GM06990 (cell line): ENCODE data around the gene MAP3K8.

Experiments
- DNase-seq: peaks from one replicate; pipeline ENCODE4 v3.0.0-alpha.2; 2011; ENCODE audit not compliant: insufficient read length; ENCODE audit errors: extremely low read depth
- H3K27me3 ChIP-seq: replicated peaks from 2 replicates; pipeline ENCODE4 v1.6.0; 2011; ENCODE audit warnings: low read length; ENCODE audit not compliant: control insufficient read depth, insufficient read depth
- H3K36me3 ChIP-seq: 2 replicates; pipeline ENCODE4 v1.5.1; 2011; ENCODE audit warnings: low read length; ENCODE audit not compliant: control insufficient read depth, insufficient read depth
- H3K4me3 ChIP-seq: replicated peaks from 2 replicates; pipeline ENCODE4 v1.5.1; 2011; ENCODE audit warnings: low read depth, mild to moderate bottlenecking, control low read depth, low read length
- TF ChIP-seq, protein P1 (sequence below): IDR thresholded peaks from 2 replicates; pipeline ENCODE4 v1.5.1; 2011; ENCODE audit warnings: low read length, control low read depth, mild to moderate bottlenecking, inconsistent platforms; ENCODE audit not compliant: insufficient read depth, poor library complexity, severe bottlenecking

The MAP3K8 gene

DNA sequence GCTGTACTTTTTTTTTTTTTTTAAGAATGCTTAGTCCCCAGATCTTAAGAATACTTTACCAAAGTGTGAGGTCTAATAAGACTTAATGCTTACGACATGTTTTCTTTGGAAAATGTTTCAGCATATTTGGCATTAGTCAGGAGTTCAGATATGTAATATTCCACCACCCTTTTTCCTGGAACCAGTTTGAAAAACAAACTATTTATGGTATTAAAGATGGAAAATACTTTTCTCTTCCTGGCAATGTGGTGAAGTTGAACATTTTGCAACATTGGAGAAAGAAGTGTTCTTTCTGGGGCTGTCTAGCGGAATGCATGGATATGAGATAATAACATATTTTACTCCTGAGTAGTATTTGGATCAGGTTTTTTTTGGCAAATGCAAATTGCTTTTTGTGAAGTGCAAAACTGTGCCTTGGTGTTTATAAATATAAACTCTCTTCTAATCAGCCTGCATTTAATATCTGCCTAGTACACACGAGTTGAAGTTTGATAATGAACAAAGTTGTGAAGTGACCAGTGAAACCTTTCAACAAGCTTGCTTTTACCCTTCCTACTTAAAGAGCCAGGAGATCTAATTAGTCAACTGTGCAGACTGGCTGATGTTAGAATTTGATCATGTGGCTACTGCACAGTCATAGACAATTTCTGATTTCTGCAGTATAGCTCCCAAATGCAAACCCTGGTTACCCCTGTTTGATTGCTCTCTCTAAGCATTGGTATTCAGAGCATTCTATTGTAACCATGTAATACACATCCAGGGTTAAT is 20.9 kb downstream of the MAP3K8 start:
- Histone ChIP-seq H3K4me3 (no peak overlapping the region), H3K36me3 (peaks cover 21% of the 10 kb centered on the region), H3K27me3 (no peaks in the 10 kb centered on the region)
- TF ChIP-seq, protein P1, sequence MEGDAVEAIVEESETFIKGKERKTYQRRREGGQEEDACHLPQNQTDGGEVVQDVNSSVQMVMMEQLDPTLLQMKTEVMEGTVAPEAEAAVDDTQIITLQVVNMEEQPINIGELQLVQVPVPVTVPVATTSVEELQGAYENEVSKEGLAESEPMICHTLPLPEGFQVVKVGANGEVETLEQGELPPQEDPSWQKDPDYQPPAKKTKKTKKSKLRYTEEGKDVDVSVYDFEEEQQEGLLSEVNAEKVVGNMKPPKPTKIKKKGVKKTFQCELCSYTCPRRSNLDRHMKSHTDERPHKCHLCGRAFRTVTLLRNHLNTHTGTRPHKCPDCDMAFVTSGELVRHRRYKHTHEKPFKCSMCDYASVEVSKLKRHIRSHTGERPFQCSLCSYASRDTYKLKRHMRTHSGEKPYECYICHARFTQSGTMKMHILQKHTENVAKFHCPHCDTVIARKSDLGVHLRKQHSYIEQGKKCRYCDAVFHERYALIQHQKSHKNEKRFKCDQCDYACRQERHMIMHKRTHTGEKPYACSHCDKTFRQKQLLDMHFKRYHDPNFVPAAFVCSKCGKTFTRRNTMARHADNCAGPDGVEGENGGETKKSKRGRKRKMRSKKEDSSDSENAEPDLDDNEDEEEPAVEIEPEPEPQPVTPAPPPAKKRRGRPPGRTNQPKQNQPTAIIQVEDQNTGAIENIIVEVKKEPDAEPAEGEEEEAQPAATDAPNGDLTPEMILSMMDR = no peak
- DNase-seq = no peak

DNA sequence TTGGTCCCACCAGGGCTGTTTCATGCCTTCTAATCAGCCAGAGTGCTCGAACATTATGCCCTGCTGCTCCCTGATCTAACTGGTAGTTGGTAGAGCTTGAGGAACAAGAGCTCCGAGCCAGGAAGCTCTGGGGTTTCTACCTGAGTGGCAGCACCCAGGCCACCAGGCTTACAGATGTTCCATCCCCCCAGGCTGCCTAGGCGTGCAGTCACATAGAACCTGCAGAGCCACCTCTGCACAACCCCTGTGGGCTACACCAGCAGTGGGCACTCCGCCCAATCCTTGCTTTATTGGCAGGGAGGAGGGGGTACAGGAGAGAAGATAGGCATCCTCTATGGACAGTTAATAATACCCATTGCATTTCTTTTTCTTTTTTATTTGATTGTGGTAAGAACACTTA is 21.8 kb downstream of the MAP3K8 start:
- Histone ChIP-seq H3K27me3 (no peaks in the 10 kb centered on the region), H3K4me3 (no peak overlapping the region), H3K36me3 (peaks cover 27% of the 10 kb centered on the region)
- TF ChIP-seq, protein P1 = no peak
- DNase-seq = peak; percentile 37

DNA sequence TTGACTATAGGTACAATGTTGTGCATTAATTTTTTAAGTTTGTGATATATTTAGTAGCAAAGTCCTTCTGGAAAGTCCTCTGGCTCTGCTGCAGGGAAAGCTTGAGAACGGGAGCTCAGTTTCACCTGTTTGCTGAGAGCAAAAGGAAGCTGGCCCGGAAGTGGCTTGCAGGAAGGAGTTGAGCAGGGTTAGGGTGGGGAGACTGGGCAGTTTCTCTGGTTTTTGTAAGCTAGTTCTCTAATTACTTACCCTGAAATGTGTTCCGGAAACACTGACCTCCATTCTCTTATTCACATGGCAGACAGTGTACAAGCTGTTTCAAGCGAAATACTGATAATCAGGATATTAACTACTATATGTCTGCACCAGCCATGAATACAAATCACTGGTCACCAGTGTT is 22.3 kb downstream of the MAP3K8 start:
- H3K27me3 ChIP-seq = no peaks in the 10 kb centered on the region
- no peak overlapping the region for H3K4me3 ChIP-seq
- DNase-seq = peak; percentile 48
- H3K36me3 ChIP-seq = peaks cover 29% of the 10 kb centered on the region
- TF ChIP-seq, protein P1 = no peak

DNA sequence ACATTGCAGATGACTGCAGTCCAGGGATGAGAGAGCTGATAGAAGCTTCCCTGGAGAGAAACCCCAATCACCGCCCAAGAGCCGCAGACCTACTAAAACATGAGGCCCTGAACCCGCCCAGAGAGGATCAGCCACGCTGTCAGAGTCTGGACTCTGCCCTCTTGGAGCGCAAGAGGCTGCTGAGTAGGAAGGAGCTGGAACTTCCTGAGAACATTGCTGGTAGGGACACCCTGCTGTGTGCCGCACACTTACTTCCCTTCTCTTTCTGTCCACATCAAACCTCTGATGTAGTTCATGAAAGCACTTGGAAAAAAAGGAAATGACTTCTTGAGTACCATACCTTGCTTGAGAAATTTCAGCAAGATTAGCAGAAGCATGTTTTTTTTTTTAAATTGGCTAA is 25.3 kb downstream of the MAP3K8 start:
- Histone ChIP-seq H3K4me3 (no peak overlapping the region), H3K27me3 (no peaks in the 10 kb centered on the region), H3K36me3 (peaks cover 28% of the 10 kb centered on the region)
- no peak for DNase-seq
- TF ChIP-seq, protein P1 = no peak

DNA sequence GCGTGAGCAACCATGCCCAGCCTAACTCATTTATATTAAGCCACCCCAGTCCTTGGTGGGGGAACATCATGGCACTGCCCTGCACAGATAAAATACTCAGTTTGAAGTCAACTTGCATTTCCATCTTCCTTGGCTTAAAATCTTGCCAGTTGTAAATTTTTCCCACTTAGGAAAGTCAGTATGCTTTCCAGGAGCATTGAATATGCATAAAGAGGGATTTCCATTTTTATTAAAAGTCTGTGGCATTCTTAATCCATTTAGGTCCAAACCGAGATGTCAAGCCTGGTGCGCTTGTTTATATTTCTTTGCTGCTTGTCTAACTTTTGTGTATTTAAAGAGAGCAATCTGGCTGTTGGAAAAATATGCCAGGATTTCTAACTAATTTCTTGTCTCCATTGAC is 26.1 kb downstream of the MAP3K8 start:
- Histone ChIP-seq H3K36me3 (peaks cover 28% of the 10 kb centered on the region), H3K27me3 (no peaks in the 10 kb centered on the region), H3K4me3 (no peak overlapping the region)
- DNase-seq = no peak
- TF ChIP-seq, protein P1 = no peak
